ENCODE results near the gene FOXF1.

FOXF1 gene

DNA sequence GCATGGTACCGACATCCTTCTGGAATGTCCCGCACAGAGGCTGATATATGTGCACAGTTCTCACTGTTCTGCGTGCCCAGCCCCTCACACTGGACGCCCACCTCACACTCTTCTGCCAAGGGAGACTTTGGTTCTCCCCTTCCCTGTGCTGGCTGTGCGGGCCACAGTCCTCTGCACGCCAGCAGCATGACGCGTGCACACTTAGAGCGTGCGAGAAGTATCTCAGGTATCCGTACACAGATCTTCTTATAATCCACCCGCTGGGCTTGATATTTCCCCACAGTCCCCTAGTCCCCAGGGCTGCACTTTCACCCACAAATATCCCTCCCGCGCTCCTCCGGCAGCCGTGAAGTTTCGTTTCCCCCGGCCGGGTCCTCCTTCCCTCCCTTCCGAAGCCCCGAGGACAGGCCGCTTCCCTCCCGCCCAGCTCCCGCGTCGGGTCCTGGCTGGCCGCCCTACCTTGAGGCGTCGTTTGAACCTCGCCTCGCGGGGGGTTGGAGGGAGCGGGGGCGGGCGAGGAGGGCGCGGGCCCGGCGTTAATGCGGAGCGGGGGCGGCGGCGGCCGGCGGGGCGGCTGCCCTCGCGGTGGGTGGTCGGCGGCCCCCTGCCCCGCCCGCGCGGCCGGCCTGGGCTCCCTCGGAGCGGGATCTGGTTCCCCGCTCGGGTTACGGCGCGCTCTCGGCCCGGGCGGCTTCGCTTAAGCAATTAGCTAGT lies 5.0 kb upstream of the FOXF1 start:
- no peak for DNase-seq

DNA sequence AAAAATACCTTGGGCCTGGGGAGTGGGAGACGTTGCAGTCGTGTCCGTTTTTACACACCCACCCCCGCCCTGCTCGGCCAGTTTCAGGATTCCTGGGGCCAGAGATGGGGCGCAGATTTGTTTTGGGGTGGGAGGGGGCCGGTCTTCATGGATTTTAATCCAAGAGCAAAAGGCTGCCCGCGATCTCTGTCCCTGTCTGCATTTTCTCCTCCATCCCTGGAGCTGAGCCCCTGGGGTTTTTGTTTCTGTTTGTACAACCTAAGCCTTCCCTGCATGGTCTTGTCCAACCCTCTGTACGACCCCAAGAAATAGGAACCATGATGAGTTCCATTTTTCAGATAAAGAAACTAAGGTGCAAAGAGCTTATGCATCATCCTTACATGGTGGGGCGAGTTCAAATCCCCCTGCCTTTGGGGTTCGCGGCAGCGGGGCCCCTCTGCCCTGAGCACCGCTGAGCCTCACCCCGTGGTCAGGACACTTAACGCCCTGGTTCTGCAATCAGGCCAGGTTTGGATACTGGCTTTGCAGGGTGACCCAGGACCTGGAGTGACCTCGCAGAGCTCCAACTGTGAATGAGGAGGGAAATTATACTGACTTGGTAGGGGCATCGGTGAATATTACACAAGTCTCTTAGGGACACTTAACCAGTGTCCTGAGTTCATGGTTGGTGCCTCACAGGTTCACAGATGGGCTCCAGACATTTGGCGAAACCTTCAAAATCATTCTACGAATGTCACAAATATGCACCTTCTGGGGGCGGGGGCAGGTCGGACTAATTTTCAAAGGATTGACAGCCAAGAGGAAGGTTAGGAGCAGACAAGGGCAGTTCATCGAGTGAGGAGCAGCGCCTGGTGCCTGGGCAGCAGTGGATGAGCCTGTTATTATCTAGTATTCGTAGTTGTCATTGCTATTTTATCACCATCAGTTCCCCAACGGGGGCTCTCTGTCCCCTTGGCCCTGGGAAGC lies 4.1 kb upstream of the FOXF1 start:
- DNase-seq, result no peak

DNA sequence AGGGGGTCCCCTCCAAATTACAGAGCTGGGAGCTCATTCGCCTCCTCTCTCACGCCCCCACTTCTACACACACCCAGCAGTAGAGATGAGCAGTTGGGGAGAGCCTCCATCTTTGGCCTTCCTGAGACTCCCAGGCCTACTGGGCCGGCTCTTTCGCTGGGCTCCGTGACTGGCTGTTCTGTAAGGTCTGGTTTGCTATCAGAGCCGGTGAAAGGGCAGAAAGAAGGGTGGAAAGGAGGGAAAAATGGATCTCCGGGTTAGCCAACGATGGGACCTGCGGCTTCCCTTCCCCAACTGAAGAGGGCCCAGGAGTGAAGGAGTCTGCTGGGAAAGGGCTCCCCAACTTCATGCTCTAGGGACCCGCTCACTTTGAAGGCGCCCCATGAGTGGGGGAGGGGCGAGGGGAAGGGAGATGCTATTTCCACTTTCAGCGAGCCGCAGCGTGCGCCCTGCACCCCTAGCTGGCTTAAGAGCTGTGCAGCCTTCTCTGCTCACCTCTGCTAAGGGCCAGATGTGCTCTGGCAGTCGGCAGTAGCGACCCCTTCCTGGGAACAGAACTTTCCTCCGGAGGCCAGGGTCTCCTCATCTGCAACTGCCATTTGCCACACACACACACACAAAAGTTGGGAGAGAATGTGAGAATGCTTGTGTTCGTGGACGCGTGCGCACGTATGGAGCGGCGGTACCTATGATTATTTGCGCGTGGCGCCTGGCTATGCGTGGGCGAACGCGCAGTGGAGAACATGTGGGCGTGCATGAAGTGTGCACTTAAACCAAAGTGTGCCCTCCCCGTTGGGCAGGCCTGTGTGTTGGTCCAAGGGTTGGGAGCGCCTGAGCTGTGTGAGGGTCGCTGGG lies 2.9 kb upstream of the FOXF1 start:
- no peak for DNase-seq

DNA sequence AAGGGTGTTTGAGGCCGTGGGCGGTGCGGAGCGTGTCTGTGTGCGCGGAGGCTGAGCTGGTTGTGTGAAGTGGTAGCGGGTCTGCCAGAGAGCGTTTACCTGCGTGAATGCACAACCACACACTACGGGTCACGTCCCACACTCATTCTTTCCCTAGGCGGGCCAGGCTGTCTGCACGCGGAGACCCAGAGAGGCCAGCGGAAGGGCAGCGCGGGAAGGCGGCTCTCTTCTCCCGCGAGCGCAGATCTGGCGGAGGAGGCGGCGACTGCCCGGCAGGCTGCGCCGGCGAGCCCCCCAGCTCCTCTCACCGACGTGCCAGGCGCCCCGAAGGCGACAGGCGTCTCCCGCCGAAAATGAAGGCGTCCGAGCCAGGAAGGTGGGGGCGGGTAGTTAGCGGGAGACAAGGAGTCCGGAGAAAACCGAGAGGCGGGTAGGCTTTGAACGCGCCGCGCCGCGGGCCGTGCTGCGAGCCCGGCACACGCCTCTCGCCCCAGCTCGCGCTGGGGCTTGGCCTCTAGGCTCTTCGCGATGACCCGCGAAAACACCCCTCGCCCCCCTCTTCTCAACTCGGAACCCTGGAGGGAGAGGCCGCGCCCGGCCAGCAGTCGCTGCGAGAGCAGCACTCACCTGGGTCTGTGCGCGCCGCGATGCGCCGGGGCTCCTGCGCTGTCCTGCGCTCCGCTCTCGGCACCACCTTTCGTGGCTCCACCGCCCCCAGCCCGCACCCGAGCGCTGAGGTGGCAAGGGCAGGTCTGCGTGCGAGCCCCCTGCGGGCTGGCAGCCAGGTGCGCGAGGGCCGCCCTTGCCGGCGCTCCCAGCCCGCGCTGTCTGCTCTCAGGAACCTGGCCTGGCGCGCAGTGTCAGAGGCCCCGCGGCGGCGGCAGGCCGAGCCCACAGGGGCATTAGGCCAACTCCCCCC lies 2.0 kb upstream of the FOXF1 start:
- no peak for DNase-seq

DNA sequence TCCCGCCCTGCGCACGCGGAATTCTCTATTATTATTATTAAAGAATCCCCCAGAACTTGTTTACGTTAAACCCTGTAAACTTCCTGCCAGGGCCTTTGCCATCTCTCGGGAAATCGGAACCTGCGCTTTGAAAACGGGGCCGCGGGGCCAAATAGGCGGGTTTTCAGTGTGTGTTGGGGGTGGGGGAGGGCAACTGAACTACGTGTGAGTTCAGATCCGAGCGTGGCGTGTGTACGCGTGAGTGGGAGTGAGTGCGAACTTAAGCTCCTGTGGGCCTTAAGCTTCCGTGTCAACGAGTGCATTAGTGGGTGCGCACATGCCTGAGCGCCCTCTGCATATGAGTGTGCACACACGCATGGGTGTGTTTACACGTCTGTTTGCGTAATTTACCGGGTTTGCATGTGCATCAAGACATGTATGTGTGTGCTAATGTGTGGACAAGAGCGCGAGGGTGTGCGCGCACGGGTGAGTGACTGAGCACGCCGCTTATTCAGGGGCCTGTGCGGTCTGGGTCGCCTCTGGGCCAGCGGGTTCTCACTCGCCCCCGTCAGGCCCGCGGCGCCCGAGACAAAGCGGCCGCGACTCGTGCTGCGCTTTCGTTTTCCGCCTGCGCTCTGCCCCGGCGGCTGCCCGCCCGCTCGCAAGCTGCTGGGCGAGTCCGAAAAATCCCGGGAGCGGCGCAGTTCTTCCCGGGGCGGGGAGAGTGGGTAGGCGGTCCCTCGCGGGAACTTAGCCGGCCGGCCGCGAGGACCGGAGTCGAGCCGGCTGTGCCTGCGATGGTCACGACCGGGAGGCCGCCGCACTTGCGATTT lies 1.2 kb upstream of the FOXF1 start:
- no peak for DNase-seq

DNA sequence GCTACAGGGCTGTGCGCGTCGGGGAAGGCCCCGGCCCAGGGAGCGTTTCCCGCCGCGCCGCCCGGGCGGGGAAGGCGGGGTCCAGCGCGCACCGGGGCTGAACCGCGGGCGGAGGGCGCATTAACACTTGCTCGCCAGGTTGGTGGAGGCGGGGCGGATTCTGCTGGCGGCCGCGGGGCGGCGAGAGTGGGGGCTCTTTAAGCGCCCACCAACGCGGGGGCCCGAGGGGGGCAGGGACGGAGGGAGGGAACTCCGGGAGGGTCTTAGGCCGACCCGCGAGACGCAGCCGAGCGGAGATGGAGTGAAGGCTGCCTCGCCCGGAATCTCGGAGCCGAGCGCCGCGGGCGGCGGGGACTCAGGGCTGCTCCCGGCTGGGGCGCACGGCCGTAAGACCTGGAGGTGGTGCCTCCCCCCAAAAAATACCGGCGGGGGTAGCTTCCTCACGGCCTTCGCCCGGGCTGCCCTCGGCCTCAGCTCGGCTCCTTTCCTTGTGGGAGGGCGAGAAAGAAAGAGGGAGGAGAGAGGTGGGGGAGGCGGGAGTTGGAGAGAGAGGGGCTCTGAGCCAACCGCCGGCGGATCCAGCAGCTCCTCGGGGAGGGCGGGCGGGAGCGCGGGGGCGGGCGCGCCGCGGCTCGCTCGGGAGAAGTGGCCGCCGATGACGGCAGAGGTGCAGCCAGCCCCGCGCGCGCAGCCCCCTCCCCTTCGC lies 415 bp upstream of the FOXF1 start:
- DNase-seq, result no peak

DNA sequence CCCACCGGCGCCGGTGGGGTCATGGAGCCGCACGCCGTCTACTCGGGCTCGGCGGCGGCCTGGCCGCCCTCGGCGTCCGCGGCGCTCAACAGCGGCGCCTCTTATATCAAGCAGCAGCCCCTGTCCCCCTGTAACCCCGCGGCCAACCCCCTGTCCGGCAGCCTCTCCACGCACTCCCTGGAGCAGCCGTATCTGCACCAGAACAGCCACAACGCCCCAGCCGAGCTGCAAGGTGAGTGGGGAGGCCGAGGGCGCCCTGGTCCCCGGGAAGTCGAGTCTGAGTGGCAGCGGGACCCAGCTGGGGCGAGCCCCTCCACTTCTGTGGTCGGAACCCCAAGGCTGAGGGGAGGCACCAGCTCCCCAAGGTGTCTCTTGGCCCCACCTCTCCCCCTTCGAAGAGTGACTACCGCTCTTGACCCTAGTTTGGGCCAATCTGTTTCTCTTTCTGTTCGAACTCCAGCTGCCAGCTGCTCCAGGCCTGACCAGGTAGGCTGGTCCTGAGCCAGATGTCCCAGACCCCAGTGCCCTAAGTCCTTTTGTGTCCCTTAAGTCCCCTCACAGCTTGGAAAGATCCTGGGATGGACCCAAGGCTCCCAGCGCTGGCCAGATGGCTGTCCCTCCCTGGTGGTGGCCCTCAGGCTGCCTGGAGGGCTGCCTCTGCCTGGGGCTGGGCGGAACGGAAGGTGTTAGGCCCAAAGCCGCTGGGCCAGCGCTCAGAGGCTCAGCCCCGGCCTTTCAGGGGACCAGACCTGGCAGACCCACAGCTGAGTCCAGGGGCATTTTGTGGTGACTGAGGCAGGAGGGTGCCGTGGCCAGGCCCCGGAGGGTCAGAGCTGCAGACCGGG lies 1.2 kb downstream of the FOXF1 start:
- no peak for DNase-seq

DNA sequence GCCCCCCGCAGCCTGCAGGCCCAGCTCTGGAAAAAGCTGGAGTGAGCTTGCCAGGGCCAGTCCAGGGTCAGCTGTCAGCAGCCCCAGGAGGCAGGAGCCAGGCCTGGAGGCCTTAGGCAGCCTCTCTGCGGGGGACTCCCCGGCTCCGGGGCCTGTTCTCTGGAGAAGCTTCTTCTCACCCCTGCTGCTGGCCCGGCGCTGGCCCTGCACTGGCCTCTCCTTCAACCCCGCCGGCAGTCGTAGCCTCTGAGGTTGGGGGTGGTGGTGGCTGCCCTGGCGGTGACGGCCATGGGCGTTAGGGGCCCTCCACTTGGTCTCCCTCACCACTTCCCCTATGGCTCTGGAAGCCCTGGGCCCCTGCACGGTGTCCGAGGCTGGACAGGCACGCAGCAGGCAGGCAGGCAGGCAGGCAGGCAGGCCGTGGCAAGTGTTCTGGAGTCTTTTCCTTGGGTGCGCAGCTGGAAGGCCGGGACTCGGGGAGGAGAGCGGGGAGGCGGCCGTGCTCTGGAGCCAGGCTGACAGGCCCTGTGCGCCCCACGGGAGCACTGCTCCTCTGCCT lies 2.1 kb downstream of the FOXF1 start:
- no peak for DNase-seq

DNA sequence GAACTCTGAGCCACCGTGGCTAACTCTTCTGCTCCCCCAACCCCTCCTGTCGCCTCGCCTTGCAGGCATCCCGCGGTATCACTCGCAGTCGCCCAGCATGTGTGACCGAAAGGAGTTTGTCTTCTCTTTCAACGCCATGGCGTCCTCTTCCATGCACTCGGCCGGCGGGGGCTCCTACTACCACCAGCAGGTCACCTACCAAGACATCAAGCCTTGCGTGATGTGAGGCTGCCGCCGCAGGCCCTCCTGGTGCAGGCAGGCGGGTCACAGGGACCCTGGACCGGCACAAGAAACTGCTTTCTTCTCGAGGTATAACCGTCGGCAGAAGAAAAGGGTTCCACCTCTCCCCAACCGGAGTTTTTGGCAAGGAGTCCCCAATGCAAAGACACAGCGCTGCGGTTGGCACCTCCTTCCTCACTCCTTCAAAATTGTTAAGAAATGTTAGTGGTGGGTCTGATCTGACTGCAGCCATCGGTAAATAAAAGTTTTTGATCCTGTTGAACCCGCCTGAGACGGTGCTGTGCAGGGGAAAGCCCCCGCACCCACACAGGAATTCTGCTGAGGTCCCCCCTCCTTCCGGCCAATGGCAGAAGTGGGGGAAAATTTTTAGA lies 2.6 kb downstream of the FOXF1 start:
- DNase-seq, result no peak

DNA sequence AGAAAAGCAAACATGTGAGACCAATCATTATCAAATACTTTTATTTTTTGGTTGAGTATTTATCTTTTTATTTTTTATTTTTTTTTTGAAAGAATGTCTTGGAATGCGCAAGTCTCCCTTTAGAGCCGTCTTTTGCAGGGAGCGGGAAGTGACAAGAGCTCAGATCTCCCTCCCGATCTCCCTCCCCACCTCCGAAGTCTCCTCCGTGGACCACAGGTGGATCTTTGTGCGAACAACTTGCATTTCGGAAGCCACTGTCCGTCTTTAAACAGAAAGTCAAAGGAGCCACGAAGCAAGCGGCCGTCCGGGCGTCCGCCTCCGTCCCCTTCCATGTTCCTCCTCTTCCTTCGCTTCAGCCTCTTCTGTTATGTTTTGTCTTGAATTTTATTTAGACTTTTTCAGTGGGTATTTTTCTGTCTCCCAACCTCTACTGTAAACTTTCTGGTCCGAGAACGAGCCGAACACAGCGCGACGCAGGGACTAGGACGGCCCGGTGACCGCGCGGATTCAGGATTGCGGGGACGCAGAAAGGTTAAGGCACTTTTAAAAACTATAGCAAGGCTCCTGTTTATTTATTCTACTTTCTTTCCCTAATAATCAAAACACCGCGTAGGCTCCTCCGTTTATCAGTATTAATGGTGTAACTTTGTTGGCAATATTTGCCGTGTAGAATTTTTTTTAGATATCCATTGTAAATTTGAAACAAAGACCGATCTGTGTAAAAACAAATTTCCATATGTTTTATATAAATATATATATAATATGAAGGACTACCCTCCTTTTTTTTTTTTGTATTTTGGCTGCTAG lies 3.3 kb downstream of the FOXF1 start:
- DNase-seq, result no peak

DNA sequence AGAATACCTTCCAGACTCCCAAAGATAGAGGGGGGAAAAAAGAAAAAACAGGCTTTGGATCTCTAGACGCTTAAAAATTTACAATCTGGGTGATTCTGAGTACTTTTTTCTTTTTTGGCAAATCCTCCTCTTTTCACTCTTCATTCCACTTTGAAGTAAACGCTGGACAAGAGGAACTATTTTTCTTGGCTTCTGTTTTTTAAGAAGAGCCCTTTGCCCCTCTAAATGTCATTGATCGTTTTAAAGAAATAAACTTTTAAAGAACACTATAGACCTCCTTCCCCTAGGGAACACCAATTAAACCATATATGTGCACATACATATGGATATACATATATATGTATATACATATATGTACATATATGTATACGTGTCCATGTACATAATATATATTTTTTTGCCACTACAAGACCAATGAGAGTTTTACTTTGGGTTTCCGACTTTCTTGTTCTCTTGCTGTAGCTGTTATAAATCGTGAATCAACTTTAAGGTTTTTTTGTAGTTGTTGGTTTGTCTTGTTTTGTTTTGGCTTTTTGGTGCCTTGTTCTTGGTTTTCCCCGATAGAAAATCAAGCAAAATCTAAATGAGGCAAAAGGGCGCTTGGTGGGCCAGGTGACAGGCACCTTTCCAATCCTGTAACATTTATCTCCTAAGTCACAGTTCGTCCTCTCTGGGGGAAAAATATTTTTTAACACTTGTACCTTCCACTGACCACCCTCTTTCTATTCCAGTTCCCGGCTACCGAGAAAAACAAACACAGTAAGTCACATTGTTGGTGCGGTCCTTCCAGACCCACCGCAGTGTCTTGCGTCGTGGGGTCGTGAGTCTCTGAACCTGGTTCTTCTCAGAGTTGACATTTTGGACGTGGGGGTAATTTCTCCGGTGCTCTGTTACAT lies 4.4 kb downstream of the FOXF1 start:
- no peak for DNase-seq

DNA sequence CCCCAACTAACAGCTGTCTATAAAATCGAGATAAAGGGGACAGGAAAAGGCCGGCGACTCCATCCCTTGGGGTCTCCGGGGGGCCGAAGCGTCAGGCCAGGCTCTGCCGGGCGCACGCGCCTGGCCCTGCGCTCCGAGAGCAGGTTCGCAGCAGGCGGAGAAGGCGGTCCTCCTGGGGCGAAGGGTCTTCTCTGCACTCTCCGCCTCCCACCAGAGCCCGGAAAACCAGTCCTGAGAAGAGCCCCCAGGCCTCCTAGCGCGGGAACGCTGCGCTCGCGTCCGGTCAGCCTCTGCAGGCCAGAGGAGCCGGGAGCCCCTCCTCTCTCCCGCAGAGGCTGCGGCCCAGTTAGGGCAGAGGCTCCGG lies 5.1 kb downstream of the FOXF1 start:
- no peak for DNase-seq

DNA sequence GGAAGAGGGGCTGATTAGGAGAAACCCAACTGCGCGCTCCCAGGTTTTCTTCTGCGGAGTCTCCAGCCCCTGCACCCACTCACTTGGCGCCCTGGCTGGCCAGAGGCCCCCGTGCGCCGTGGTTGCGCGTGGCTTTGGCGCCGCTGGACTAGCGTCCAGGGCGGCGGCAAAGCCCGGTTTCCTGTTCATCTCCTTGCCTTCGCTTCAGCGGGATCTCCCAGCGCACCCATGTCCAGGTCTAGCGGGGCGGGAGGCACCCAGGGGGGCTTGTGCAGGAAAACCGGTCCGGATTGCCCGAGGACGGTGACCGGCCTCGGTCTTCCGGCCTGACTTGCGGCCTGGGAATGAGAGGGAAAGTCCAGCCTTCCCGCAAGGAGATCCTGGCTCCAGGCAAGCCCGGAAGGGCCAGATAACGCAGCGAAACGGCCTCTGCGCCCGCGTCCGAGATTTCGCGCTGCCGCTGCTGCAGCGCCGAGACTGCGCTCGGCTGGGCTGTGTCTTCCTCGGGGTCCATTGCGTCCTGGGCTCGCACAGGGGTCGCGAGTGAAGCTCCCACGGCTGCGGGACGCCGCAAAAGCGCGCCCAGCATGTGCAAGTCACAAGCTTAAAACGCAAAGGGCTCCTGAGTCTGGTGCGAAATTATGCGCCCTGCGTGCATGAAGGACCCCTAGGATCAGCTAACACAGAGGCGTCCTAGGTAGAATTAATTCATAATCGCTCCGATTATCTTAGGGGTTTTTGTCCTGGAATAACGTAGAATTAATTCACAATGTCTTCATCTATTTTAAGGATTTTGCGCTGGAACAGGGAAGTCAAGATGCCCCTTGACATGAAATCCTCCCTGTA lies 5.7 kb downstream of the FOXF1 start:
- no peak for DNase-seq

DNA sequence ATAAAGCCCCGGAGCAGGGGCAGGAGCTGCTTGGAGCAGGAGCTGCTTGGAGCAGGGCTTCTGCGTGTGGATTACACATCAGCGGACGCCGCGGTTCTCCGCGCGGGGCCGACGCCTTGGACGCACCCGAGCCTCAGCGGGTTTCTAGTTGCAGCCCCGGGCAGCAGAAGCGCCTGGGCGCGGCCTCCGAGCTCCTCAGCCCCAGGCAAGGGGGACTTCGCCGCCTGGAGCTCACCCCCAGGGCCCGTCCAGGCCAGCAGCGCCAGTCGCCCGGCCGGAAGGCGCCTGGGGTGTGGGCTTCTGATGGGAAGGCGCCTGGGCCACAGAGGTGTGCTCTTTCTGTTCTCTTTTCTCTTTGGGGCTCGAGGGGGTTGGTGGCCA lies 6.3 kb downstream of the FOXF1 start:
- DNase-seq, result no peak

DNA sequence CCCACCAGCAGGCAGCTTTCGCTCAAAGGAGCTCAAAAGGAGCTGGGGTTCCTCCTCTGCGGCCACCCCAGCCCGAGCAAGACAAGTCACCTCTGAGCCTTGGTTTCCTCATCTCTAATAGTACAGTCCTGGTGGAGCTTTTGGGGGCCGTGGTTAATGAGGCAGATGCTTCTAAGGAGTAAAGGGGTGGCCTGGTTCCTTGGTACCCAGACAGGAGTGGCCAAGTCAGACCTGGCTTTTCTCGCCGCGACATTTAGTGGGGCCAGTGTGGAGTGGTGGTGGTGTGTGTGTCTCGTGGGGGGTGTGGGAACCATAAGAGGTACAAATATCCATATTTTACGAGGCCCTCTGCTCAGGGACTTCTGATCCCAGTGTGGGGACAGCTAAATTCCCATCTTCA lies 6.7 kb downstream of the FOXF1 start:
- DNase-seq, result no peak

DNA sequence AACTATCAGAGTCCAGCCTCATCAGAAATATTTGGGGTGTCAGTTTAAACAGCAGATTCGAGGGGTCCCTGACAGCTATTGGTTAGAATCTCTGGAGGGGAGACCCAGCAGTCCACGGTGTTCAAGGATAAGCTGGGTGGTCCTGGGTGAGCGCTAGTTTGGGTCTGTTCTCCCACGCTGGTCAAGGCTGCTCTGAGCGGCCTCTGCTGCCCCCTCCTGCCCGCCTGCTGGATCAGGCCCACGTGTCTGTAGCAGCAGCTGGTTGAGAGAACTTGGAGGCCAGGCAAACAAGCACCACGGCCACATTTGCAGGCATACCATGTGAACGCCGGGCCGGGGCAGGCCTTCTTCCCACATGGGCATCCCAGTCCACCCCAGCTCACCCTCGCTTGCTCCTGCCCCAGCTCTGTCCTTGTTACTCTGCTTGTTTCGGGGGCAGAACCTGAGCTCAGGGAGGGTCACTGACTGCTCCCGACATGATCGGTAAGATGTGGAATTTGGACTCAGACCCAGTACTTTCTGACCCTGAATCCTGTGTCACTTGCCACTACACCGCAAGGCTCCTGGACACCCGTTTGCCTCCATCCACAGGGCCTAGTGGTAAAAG lies 7.4 kb downstream of the FOXF1 start:
- no peak for DNase-seq
